IPS DF 4.7 (cell line): ENCODE measurements around the gene NAA20.

Source experiments
- DNase-seq: peaks from one replicate; pipeline ENCODE4 v3.0.0-alpha.2; 2013; ENCODE audit warnings: low spot score; ENCODE audit errors: extremely low read depth

Gene NAA20

GRCh38 chr20:20073801-20074371 lies 56.7 kb downstream of the NAA20 start:
- DNase-seq: no peak

GRCh38 chr20:20075032-20075431 lies 57.9 kb downstream of the NAA20 start:
- no peak for DNase-seq

GRCh38 chr20:20076297-20077065 lies 59.3 kb downstream of the NAA20 start:
- DNase-seq: no peak

- no peak for DNase-seq
Observed at GRCh38 chr20:20078041-20078440, 60.9 kb downstream of the NAA20 start.

- DNase-seq: no peak
Observed at GRCh38 chr20:20079102-20079784, 62.1 kb downstream of the NAA20 start.
